Kidney epithelial cell (primary cell): ENCODE data around the gene MT1B. TPM values are rescaled to one million over a fixed set of nuclear protein-coding genes. Genes with fewer than 3 reads are reported as not detected.

Experiments
- DNase-seq: peaks from one replicate; pipeline ENCODE4 v3.0.0-alpha.2; 2010; ENCODE audit warnings: low read depth
- H3K27me3 ChIP-seq: 2 replicates; pipeline ENCODE4 v1.6.0; 2011; ENCODE audit warnings: low read length; ENCODE audit not compliant: control insufficient read depth, insufficient read depth
- H3K36me3 ChIP-seq: 2 replicates; pipeline ENCODE4 v1.5.1; 2011; ENCODE audit warnings: low read length; ENCODE audit not compliant: control insufficient read depth, insufficient read depth
- H3K4me3 ChIP-seq: 2 replicates; pipeline ENCODE4 v1.5.1; 2011; ENCODE audit warnings: low read depth, mild to moderate bottlenecking, control low read depth, low read length
- total RNA-seq: library from RNA; depleted of rRNA; stranded (reverse); fragments of >200 nt; gene quantifications from 2 replicates; pipeline ENCODE4 v1.2.3, GENCODE V29; 2015
- TF ChIP-seq, protein P1 (sequence below): IDR thresholded peaks from 2 replicates; pipeline ENCODE4 v1.5.1; 2011; ENCODE audit warnings: mild to moderate bottlenecking, moderate library complexity, low read length, control low read depth, inconsistent platforms; ENCODE audit not compliant: insufficient read depth, poor library complexity, severe bottlenecking

MT1B gene
- total RNA-seq, 1 donor from 2014 or later = not detected

DNA sequence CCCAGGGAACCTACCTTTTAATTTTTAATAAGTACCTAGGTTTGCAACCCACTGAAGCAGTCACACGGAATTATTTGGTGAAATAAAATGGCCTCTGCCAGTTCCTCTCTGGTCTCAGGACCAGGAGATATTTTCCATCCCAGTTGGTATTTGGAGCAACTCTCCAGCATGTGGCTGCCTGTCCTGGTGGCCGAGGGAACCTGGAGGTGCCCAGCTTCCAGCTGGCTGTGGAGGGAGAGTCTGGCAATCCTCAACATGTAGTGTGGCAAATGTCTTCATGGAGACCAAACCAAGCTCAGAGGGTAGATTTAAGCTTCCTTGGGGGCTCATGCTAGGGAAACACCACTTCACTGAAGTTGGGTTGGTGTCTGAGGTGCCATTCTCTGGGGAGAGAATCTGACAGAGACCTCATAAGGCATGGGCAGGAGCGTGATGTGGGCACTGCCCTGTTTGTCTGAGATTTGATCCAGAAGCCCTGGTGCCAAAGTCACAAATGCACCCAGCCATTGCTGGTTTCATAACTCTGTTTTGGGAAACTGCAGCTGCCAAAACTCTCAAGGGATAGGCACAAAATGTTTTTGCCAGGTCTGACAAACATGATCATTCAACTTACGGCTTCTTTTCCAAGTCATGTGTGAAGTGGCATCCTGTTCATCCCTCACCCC, 33.4 kb downstream of the MT1B start:
- no peak overlapping the region for H3K4me3 ChIP-seq
- H3K36me3 ChIP-seq = no peaks in the 10 kb centered on the region
- no peak for DNase-seq
- TF ChIP-seq, protein P1, sequence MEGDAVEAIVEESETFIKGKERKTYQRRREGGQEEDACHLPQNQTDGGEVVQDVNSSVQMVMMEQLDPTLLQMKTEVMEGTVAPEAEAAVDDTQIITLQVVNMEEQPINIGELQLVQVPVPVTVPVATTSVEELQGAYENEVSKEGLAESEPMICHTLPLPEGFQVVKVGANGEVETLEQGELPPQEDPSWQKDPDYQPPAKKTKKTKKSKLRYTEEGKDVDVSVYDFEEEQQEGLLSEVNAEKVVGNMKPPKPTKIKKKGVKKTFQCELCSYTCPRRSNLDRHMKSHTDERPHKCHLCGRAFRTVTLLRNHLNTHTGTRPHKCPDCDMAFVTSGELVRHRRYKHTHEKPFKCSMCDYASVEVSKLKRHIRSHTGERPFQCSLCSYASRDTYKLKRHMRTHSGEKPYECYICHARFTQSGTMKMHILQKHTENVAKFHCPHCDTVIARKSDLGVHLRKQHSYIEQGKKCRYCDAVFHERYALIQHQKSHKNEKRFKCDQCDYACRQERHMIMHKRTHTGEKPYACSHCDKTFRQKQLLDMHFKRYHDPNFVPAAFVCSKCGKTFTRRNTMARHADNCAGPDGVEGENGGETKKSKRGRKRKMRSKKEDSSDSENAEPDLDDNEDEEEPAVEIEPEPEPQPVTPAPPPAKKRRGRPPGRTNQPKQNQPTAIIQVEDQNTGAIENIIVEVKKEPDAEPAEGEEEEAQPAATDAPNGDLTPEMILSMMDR = no peak
- no peaks in the 10 kb centered on the region for H3K27me3 ChIP-seq

GRCh38 chr16:56686758-56687157, 35.1 kb downstream of the MT1B start:
- no peak for DNase-seq
- Histone ChIP-seq H3K4me3 (no peak overlapping the region), H3K27me3 (no peaks in the 10 kb centered on the region), H3K36me3 (no peaks in the 10 kb centered on the region)
- TF ChIP-seq, protein P1 = no peak

DNA sequence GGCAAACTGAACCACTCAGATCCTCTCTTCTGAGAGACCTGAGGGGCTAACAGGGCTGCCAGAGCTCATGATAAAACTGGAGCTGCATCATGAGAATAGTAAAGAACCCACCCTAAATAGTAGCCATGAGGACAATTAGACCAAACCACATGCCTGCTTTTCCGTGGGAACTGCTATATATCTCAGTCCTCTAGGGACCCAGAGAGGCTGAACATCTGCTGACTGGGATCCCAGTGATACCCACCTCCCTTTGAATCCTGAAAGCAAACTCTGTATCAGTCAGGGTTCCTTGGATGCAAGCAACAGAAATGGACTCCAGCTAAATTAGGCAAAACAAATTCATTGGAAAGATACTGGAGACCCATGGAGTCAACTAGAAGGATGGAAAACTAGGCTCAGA, 37.1 kb downstream of the MT1B start:
- no peak overlapping the region for H3K4me3 ChIP-seq
- no peak for DNase-seq
- no peaks in the 10 kb centered on the region for H3K27me3 ChIP-seq
- TF ChIP-seq, protein P1 = no peak
- no peaks in the 10 kb centered on the region for H3K36me3 ChIP-seq

- TF ChIP-seq, protein P1 = no peak
- Histone ChIP-seq H3K4me3 (no peak overlapping the region), H3K36me3 (no peaks in the 10 kb centered on the region), H3K27me3 (no peaks in the 10 kb centered on the region)
- no peak for DNase-seq
Measured at GRCh38 chr16:56689171-56689570, 37.5 kb downstream of the MT1B start.

- TF ChIP-seq, protein P1 = no peak
- H3K27me3 ChIP-seq = no peaks in the 10 kb centered on the region
- DNase-seq = no peak
- H3K36me3 ChIP-seq = no peaks in the 10 kb centered on the region
- no peak overlapping the region for H3K4me3 ChIP-seq
Measured at GRCh38 chr16:56690420-56691122, 38.9 kb downstream of the MT1B start.
